MCF 10A (cell line): ENCODE measurements around the gene EOGT. TPM values are rescaled to one million over a fixed set of nuclear protein-coding genes. Genes with fewer than 3 reads are reported as not detected.

ENCODE experiments used
- BruUV-seq: library from RNA; stranded (reverse); fragments of 400-500 nt; replicated peaks from 2 replicates; lab custom pipeline; 2021; lab: Mats Ljungman, UMichigan
- CTCF ChIA-PET: fragments of 300-600 bp; sonication (Branson Sonifier 250); formaldehyde crosslinking; extraction: SDS; loops from one replicate; lab custom pipeline; 2021; ENCODE audit warnings: antibody characterized with exemption, inconsistent platforms; lab: Yijun Ruan, JAX
- POLR2A ChIA-PET: fragments of 300-600, 350-650 bp; sonication (Branson Sonifier 250); formaldehyde crosslinking; extraction: SDS; loops from one replicate; lab custom pipeline; 2020; ENCODE audit warnings: antibody characterized with exemption, inconsistent platforms; lab: Yijun Ruan, JAX
- DNase-seq: peaks from one replicate; pipeline ENCODE4 v3.0.0-alpha.2; 2018; ENCODE audit not compliant: unreplicated experiment
- H3K27ac Mint-ChIP-seq: one replicate; pipeline ENCODE4 v1.8.0; 2022; ENCODE audit warnings: mild to moderate bottlenecking, low read depth, mixed read lengths; ENCODE audit not compliant: unreplicated experiment
- H3K27me3 Mint-ChIP-seq: one replicate; pipeline ENCODE4 v1.8.0; 2022; ENCODE audit warnings: mixed read lengths; ENCODE audit not compliant: insufficient read depth, unreplicated experiment
- H3K36me3 Mint-ChIP-seq: one replicate; pipeline ENCODE4 v1.8.0; 2022; ENCODE audit warnings: mild to moderate bottlenecking, moderate library complexity, mixed read lengths; ENCODE audit not compliant: insufficient read depth, unreplicated experiment
- H3K4me1 Mint-ChIP-seq: one replicate; pipeline ENCODE4 v1.8.0; 2022; ENCODE audit warnings: mixed read lengths; ENCODE audit not compliant: insufficient read depth, unreplicated experiment
- H3K4me3 Mint-ChIP-seq: one replicate; pipeline ENCODE4 v1.8.0; 2022; ENCODE audit warnings: mild to moderate bottlenecking, moderate library complexity, mixed read lengths; ENCODE audit not compliant: unreplicated experiment
- H3K9me3 Mint-ChIP-seq: one replicate; pipeline ENCODE4 v1.8.0; 2022; ENCODE audit warnings: mixed read lengths; ENCODE audit not compliant: unreplicated experiment
- CTCF ChIP-seq: fragments of 200-600 bp; IDR thresholded peaks from one replicate; pipeline ENCODE4 v1.8.0; 2022; ENCODE audit warnings: antibody characterized with exemption, mild to moderate bottlenecking; ENCODE audit not compliant: unreplicated experiment
- intact Hi-C: fragments of 100-400 bp; cut with micrococcal nuclease; formaldehyde crosslinking; loops from 2 replicates; pipeline ENCODE4 v1.14.1; 2022
- total RNA-seq: library from RNA; stranded (reverse); gene quantifications from 2 replicates; pipeline ENCODE4 v1.2.3, GENCODE V29; 2022

The EOGT gene
- total RNA-seq, 1 experiment from 2014 or later = 40.9 TPM

- Mint-ChIP-seq H3K27me3 (peaks cover 98% of the 10 kb centered on the region), H3K4me3 (no peak overlapping the region), H3K9me3 (peaks cover 7% of the 10 kb centered on the region), H3K27ac (no peak overlapping the region), H3K4me1 (no peaks in the 10 kb centered on the region), H3K36me3 (no peaks in the 10 kb centered on the region)
- no TSS peak for BruUV-seq
- no peak for TF ChIP-seq CTCF
- CTCF ChIA-PET = interaction anchor here (0.6 kb wide), 1 partner anchor 16 kb away, joined by 3 read pairs; no protein-coding TSS in a partner anchor
- intact Hi-C loops = no loop called here
- no peak for DNase-seq
- POLR2A ChIA-PET = interaction anchor here (0.7 kb wide), 1 partner anchor 10 kb away, joined by 3 read pairs; no protein-coding TSS in a partner anchor
Observed at GRCh38 chr3:68958932-68959331, 54.6 kb downstream of the EOGT start.

GRCh38 chr3:68957895-68958294 is 55.6 kb downstream of the EOGT start:
- peaks cover 5% of the 10 kb centered on the region for H3K4me1 Mint-ChIP-seq
- H3K27ac Mint-ChIP-seq = no peak overlapping the region
- H3K36me3 Mint-ChIP-seq = no peaks in the 10 kb centered on the region
- no peak for DNase-seq
- peaks cover 7% of the 10 kb centered on the region for H3K9me3 Mint-ChIP-seq
- ChIA-PET POLR2A (no interaction called here), CTCF (no interaction called here)
- no TSS peak for BruUV-seq
- intact Hi-C loops = no loop called here
- H3K4me3 Mint-ChIP-seq = no peak overlapping the region
- peaks cover 98% of the 10 kb centered on the region for H3K27me3 Mint-ChIP-seq
- no peak for TF ChIP-seq CTCF

- BruUV-seq = no TSS peak
- intact Hi-C loops = no loop called here
- ChIA-PET POLR2A (no interaction called here), CTCF (interaction anchor here (0.6 to 0.8 kb wide), 2 partner anchors 18 to 37 kb away, joined by 3 read pairs; no protein-coding TSS in a partner anchor)
- H3K36me3 Mint-ChIP-seq = no peaks in the 10 kb centered on the region
- peaks cover 79% of the 10 kb centered on the region for H3K27me3 Mint-ChIP-seq
- no peak for DNase-seq
- no peak overlapping the region for H3K27ac Mint-ChIP-seq
- TF ChIP-seq CTCF = no peak
- H3K9me3 Mint-ChIP-seq = peaks cover 7% of the 10 kb centered on the region
- H3K4me1 Mint-ChIP-seq = peaks cover 5% of the 10 kb centered on the region
- H3K4me3 Mint-ChIP-seq = no peak overlapping the region
Observed at GRCh38 chr3:68953816-68954444, 59.6 kb downstream of the EOGT start.

- H3K27me3 Mint-ChIP-seq = peaks cover 76% of the 10 kb centered on the region
- no peak for DNase-seq
- ChIA-PET POLR2A (no interaction called here), CTCF (no interaction called here)
- intact Hi-C loops = no loop called here
- H3K4me1 Mint-ChIP-seq = no peaks in the 10 kb centered on the region
- no peak for TF ChIP-seq CTCF
- no peak overlapping the region for H3K27ac Mint-ChIP-seq
- H3K9me3 Mint-ChIP-seq = no peaks in the 10 kb centered on the region
- no peaks in the 10 kb centered on the region for H3K36me3 Mint-ChIP-seq
- no peak overlapping the region for H3K4me3 Mint-ChIP-seq
- BruUV-seq = no TSS peak
Observed at GRCh38 chr3:68945225-68945624, 68.3 kb downstream of the EOGT start.
